ENCODE measurements around the gene FAM78A. TPM values are rescaled to one million over a fixed set of nuclear protein-coding genes. Genes with fewer than 3 reads are reported as not detected.

The FAM78A gene, protein sequence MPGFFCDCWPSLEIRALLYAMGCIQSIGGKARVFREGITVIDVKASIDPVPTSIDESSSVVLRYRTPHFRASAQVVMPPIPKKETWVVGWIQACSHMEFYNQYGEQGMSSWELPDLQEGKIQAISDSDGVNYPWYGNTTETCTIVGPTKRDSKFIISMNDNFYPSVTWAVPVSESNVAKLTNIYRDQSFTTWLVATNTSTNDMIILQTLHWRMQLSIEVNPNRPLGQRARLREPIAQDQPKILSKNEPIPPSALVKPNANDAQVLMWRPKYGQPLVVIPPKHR
- total RNA-seq: 0.49 and 0.73 TPM in 2 replicates

DNA sequence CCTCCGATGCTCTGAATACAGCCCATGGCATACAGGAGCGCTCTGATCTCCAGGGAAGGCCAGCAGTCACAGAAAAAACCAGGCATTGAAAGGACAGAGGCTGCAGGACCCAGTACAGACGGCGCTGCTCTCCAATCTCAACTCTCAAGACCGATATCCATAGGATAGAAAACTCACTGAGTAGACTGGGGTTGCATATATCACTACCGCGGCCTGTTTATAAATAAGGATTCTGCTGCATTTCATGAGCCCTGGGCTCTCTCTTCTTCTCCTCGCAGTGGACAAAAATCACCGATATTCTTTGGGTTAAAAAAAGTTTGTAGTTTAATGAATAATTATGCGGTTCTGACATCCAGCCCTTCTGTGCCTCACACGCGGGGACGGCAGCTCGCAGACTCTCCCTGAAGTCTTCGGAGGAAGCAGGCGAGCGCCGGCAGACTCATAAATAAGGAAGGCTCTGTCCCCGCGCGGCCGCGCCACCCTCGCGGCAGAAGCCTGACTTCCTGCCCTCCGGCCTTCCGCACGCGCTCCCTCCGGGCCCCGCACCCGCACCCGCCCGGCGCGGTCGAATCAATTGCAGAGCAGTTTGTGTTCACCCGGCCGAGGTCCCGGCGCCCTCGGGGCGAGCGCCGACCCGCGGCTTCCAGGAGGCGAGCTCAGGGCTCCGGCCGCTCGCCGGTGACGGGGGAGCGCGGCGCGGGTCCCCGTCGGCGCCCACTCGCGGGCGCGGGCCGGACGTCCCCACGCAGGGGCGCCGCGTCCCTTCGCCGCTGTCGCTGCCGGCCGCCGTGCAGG lies at the start of gene FAM78A:
FAM78A (minus strand) TSS at position 417 of the 795 bp plus-strand sequence; CDS start at position 86, 331 bp downstream.

DNA sequence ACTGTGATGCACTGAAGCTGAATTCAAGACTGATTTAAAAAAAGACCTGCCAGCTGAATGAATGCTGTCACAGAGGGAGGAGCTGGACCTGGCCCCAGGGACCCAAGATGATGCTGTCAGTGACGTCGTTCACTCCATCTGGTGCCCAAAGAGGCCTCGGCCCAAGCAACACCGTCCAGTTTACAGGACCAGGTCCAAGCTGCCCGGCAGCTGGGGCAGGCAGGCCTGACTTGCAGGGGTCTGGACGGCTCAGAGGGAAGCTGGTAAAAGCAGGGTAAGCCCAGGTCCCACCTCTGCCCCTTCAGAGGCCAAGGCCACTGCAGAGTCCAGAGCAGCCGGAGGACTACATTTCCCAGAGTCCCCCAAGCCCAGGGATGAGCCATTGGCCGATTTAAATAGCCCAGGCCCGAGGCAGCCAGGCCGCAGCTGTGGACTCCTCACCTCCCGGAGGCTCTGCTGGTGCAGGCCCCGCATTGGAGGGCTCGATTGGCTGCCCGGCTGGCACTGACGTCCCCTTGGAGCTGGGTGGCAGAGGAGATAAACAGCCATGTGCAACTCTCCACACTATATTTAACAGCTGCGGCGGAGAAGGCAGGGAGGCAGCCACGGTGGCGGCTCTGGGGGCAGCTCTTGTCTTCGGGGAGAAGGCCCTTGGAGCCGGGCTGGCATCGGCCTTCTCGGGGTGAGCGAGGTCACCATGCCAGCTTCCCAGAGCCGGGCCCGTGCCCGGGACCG lies 13.2 kb upstream of the FAM78A start, which contains the start of gene PLPP7:
PLPP7 (plus strand) TSS at position 423 of the 735 bp plus-strand sequence; CDS start at position 698, 275 bp downstream.

Other genes with a start within 250 kb of the FAM78A start
- 0.16 and 0.85 TPM in 2 replicates for gene AIF1L, start 180.0 kb downstream of the FAM78A start, total RNA-seq
- 18.9 and 20.3 TPM in 2 replicates for gene NUP214, start 150.9 kb downstream of the FAM78A start, total RNA-seq
- gene PLPP7, start 13.2 kb upstream of the FAM78A start, total RNA-seq: 9.2 and 10.6 TPM in 2 replicates
- 73.0 and 100.0 TPM in 2 replicates for gene PRRC2B, start 117.6 kb upstream of the FAM78A start, total RNA-seq
- gene POMT1, start 226.4 kb upstream of the FAM78A start, total RNA-seq: 31.5 and 32.3 TPM in 2 replicates

All from hair follicle dermal papilla cell (primary cell).